Smooth muscle cell (in vitro differentiated cells): ENCODE data around the gene TMEM59L. TPM values are rescaled to one million over a fixed set of nuclear protein-coding genes. Genes with fewer than 3 reads are reported as not detected.
A peak's percentile ranks its signal among the peaks of the same experiment; 100 is the strongest.

Experiments
- DNase-seq: peaks from one replicate; lab custom pipeline; 2025; ENCODE audit not compliant: unreplicated experiment; lab: John Stamatoyannopoulos, UW
- H2AFZ ChIP-seq: fragments of 200-600 bp; sonication (generic); 2 replicates; pipeline ENCODE4 v1.6.0; 2016; ENCODE audit warnings: antibody characterized with exemption, low read depth, mild to moderate bottlenecking
- H3F3A ChIP-seq: fragments of 200-600 bp; sonication (generic); 2 replicates; pipeline ENCODE4 v1.6.0; 2017; ENCODE audit warnings: antibody characterized with exemption, low read depth
- H3K27ac ChIP-seq: fragments of 200-600 bp; sonication (generic); 2 replicates; pipeline ENCODE4 v1.5.1; 2016; ENCODE audit warnings: low read depth, mild to moderate bottlenecking
- H3K27me3 ChIP-seq: fragments of 200-600 bp; sonication (generic); 2 replicates; pipeline ENCODE4 v1.6.1; 2016; ENCODE audit warnings: low read depth, mild to moderate bottlenecking
- H3K36me3 ChIP-seq: fragments of 200-600 bp; sonication (generic); 2 replicates; pipeline ENCODE4 v1.5.1; 2016; ENCODE audit warnings: low read depth
- H3K4me1 ChIP-seq: fragments of 200-600 bp; sonication (generic); 2 replicates; pipeline ENCODE4 v1.5.1; 2016; ENCODE audit warnings: low read depth
- H3K4me2 ChIP-seq: fragments of 200-600 bp; sonication (generic); 2 replicates; pipeline ENCODE4 v1.6.0; 2016; ENCODE audit warnings: mild to moderate bottlenecking
- H3K4me3 ChIP-seq: fragments of 200-600 bp; sonication (generic); 2 replicates; pipeline ENCODE4 v1.5.1; 2016; ENCODE audit warnings: mild to moderate bottlenecking
- H3K79me2 ChIP-seq: fragments of 200-600 bp; sonication (generic); 2 replicates; pipeline ENCODE4 v1.6.0; 2016; ENCODE audit warnings: low read depth, mild to moderate bottlenecking
- H3K9ac ChIP-seq: fragments of 200-600 bp; sonication (generic); 2 replicates; pipeline ENCODE4 v1.6.0; 2016; ENCODE audit warnings: low read depth
- H3K9me3 ChIP-seq: fragments of 200-600 bp; sonication (generic); replicated peaks from 2 replicates; pipeline ENCODE4 v1.5.1; 2016; ENCODE audit warnings: low read depth
- H4K20me1 ChIP-seq: fragments of 200-600 bp; sonication (generic); 2 replicates; pipeline ENCODE4 v1.6.0; 2016; ENCODE audit warnings: low read depth
- whole genome bisulfite sequencing: methylation state at CpG from one replicate; pipeline ENCODE4 v1.1.7; 2016; ENCODE audit warnings: low lambda C conversion rate; 5-methylcytosine and 5-hydroxymethylcytosine counted together
- polyA plus RNA-seq: library from polyadenylated mRNA; unstranded; fragments of >200 nt; fragmentation: Nextera tagmentation; extraction: Ambion mirVana; gene quantifications from 2 replicates; pipeline ENCODE4 v1.2.1, GENCODE V29; 2016
- total RNA-seq: library from RNA; depleted of rRNA; stranded (reverse); fragments of >200 nt; gene quantifications from 2 replicates; pipeline ENCODE4 v1.2.3, GENCODE V29; 2014
- TF ChIP-seq, protein P1 (sequence below): fragments of 200-600 bp; sonication (generic); IDR thresholded peaks from 2 replicates; pipeline ENCODE4 v1.5.1; 2017; ENCODE audit warnings: borderline replicate concordance, mild to moderate bottlenecking, antibody characterized with exemption; ENCODE audit not compliant: insufficient read depth, poor library complexity, severe bottlenecking

TMEM59L gene
- total and polyA plus RNA-seq, 2 experiments from 2014 or later, result 4.4 to 42.0 TPM

- Histone ChIP-seq H3K9ac (no peak overlapping the region), H3K79me2 (peaks cover 29% of the 10 kb centered on the region), H3K9me3 (no peaks in the 10 kb centered on the region), H3F3A (no peaks in the 10 kb centered on the region), H4K20me1 (peaks cover 4% of the 10 kb centered on the region), H3K27ac (no peak overlapping the region), H3K4me1 (peaks cover 7% of the 10 kb centered on the region), H3K36me3 (no peaks in the 10 kb centered on the region), H3K4me2 (peak overlapping the region; percentile 86), H3K4me3 (peak overlapping the region; percentile 66), H3K27me3 (no peaks in the 10 kb centered on the region), H2AFZ (no peak overlapping the region)
- no peak for DNase-seq
- WGBS, result 72% methylated on average over 3 of the region's 3 CpGs
- TF ChIP-seq, protein P1, sequence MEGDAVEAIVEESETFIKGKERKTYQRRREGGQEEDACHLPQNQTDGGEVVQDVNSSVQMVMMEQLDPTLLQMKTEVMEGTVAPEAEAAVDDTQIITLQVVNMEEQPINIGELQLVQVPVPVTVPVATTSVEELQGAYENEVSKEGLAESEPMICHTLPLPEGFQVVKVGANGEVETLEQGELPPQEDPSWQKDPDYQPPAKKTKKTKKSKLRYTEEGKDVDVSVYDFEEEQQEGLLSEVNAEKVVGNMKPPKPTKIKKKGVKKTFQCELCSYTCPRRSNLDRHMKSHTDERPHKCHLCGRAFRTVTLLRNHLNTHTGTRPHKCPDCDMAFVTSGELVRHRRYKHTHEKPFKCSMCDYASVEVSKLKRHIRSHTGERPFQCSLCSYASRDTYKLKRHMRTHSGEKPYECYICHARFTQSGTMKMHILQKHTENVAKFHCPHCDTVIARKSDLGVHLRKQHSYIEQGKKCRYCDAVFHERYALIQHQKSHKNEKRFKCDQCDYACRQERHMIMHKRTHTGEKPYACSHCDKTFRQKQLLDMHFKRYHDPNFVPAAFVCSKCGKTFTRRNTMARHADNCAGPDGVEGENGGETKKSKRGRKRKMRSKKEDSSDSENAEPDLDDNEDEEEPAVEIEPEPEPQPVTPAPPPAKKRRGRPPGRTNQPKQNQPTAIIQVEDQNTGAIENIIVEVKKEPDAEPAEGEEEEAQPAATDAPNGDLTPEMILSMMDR, result no peak
Observed at GRCh38 chr19:18637673-18638630, 25.3 kb downstream of the TMEM59L start.

DNA sequence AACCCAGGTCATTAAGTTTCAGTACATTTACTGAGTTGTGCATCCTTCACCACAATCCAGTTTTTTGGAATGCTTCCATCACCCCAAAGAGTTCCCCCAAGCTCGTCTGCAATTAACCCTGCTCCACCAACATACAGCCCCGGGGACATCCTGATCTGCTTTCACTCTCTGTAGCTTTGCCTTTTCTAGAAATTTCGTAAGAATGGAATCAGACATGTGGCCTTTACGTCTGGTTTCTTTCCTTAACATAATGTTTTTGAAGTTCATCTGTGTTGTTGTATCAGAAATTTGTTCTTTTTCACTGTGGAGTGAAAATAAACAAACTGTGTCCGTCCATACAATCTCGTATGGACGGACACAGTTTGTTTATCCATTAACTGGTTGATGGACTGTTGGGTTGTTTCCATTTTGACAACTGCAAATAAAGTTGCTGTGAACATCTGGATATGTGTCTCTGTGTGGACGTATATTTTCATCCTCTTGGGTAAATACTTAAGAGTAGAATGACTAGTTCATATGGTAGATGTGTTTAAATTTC lies 27.1 kb downstream of the TMEM59L start:
- H3K36me3 ChIP-seq, result no peaks in the 10 kb centered on the region
- H2AFZ ChIP-seq, result no peak overlapping the region
- no peak overlapping the region for H3K4me3 ChIP-seq
- 72% methylated on average over 8 of the region's 8 CpGs for WGBS
- H3K4me2 ChIP-seq, result no peak overlapping the region
- H3K27me3 ChIP-seq, result no peaks in the 10 kb centered on the region
- H3K9me3 ChIP-seq, result no peaks in the 10 kb centered on the region
- TF ChIP-seq, protein P1, result no peak
- H4K20me1 ChIP-seq, result peaks cover 10% of the 10 kb centered on the region
- peaks cover 43% of the 10 kb centered on the region for H3K79me2 ChIP-seq
- peaks cover 7% of the 10 kb centered on the region for H3K4me1 ChIP-seq
- no peak for DNase-seq
- H3F3A ChIP-seq, result no peaks in the 10 kb centered on the region
- H3K27ac ChIP-seq, result no peak overlapping the region
- H3K9ac ChIP-seq, result no peak overlapping the region

DNA sequence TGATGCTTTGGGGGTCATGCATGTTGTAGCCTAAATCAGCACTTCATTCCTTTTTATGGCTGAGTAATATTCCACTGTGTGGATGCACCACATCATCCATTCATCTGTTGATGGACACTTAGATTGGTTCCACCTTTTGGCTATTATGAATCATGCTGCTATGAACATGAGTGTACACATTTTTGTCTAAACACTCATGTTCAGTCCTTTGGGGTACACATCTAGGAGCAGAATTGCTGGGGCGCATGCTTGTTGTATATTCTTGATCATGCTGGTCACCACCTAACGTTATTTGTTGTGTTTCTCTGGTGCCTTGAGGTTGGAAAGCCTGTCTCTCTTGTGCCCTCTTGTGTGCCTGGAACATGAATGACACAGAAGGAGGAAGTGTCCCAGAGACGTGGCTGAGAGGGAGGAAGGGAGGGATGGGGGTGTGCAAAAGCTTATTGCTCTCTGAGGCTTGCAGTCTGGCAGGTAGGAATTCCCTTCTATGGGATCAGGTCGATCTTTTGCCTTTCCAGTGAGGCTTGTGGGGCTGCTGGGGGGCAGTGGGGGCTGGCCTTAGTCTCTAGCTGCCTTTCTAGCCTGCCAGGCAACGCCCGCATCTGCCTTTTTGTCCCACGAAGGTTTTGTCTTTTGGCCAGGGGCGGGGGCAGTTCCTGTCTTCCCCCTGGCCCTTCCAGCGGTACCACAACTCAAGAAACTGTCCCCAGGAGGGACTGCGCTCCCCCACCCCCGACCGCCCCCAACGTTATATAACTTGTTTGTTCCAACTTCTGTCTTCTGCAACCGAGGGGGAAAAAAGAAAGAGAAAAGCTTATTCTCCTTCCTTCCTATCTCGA lies 31.7 kb downstream of the TMEM59L start:
- Histone ChIP-seq H3K27ac (no peak overlapping the region), H3K9ac (no peak overlapping the region), H3K4me3 (no peak overlapping the region), H3F3A (peaks cover 3% of the 10 kb centered on the region), H3K4me1 (peaks cover 2% of the 10 kb centered on the region), H3K79me2 (peaks cover 44% of the 10 kb centered on the region), H3K4me2 (no peak overlapping the region), H3K9me3 (no peaks in the 10 kb centered on the region), H3K27me3 (no peaks in the 10 kb centered on the region), H4K20me1 (peaks cover 17% of the 10 kb centered on the region), H2AFZ (no peak overlapping the region), H3K36me3 (no peaks in the 10 kb centered on the region)
- 79% methylated on average over 15 of the region's 15 CpGs for WGBS
- TF ChIP-seq, protein P1, result no peak
- DNase-seq, result no peak
